ENCODE data around the gene ELMO1.

Gene ELMO1

DNA sequence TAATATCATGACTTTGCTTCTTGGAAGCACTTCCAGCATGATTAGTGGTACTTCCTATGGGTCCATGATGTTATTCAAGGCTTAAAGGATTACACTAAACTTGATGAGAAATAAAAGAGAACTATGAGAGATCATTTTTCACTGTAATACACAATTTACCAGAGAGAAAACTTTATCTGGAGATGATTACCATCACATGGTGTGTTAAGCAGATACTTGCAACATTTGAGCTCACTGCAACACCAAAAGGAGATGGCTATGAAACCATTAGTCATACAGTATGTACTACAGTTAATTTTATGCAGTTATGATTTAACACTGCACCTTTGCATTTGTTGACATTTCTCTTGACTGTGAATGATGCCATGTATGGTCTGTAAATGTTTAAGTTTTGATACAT is 413.0 kb downstream of the ELMO1 start:
- no peak for DNase-seq (ENCODE audit: low read depth in 2 of 2, low spot score in 1 of 2)

DNA sequence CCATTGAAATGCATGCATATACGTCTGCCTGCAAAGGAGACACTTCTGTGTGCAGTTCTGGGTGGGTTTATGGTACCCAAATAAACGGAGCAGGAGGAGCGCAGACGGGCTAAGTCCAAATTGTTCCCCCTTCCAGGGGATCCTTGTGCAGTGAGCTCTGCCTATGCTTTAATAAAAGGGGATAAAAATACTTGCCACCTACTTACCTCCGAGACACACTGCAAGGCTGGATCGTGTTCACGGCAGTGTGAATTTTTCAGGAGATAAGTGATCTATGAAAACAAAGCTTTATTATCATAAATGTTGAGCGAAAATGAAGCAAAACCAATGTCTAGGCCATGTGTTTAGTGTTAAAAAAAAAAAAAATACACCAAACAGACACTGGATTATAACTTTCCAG is 415.5 kb downstream of the ELMO1 start:
- no peak for DNase-seq (ENCODE audit: low read depth in 2 of 2, low spot score in 1 of 2)

DNA sequence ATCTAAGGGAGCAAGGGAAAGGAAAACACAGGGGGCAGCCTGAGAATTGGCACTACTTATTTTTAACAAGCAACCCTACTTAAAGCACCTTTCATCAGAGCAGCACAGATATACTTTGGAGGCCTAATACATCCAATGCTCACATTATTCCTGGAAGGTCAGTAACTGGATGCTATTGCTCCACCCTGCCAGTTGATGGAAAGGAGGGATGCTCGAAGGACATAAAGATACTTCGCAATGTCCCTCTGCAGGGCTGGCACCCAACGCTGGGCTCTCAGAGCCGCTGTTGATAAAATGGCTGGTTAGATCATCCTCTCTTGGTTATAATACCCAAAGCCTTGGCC is 416.4 kb downstream of the ELMO1 start:
- no peak for DNase-seq (ENCODE audit: low read depth in 2 of 2, low spot score in 1 of 2)

DNA sequence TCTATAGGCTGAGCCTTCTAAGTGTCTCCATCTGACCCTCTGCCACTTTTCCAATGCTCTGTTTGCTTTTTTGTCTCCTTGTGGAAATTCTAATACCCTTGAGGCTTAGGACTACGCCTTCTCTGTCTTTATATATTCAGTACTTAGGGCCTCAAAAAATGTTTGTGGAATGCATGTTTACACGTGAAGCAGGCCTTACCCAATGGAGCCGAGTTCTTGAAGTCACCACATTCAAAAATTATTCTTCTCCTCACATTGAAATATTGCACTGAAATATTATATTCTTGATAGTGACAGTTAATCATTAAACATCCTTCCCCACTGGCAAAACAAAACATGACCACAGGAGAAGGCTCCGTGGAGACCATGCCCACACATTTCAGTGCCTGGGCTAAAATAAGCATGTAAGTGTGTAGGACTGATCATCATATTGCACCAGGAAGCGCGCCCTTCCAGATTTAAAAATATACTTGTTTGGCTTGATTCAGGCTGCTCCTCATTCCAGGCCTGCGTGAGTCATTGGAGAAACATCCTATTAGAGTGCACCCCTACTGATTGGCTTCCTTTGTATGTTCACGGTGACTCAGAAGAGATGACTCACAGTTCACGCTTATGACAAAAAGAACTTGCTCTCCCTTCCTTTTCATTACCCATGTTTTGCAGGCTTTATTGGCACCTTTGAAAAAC is 416.9 kb downstream of the ELMO1 start:
- no peak for DNase-seq (ENCODE audit: low read depth in 2 of 2, low spot score in 1 of 2)

DNA sequence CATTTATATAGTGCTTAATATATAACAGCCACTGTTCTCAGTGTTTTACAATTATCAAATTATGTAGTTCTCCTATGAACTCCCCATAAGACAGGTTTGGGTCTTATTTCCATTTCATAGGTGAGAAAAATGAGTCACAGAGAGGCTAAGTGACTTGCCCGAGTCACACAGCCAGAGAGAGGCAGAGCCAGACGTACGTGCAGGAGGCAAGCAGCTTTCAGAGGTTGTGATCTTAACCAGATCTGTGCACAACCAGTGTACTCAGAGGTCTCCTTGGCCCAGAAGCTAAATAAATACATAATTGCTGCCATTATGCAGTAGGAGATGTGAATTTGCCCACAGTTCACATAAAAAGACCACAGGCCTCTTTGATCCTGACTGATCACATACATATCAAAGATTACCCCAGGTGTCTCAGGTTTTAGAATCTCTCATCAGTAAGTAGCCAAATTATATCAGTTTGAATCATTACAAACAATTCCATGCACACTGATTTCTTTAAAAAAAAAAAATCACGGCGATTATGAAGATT is 419.7 kb downstream of the ELMO1 start:
- DNase-seq (ENCODE audit: low read depth in 2 of 2, low spot score in 1 of 2) = no peak

DNA sequence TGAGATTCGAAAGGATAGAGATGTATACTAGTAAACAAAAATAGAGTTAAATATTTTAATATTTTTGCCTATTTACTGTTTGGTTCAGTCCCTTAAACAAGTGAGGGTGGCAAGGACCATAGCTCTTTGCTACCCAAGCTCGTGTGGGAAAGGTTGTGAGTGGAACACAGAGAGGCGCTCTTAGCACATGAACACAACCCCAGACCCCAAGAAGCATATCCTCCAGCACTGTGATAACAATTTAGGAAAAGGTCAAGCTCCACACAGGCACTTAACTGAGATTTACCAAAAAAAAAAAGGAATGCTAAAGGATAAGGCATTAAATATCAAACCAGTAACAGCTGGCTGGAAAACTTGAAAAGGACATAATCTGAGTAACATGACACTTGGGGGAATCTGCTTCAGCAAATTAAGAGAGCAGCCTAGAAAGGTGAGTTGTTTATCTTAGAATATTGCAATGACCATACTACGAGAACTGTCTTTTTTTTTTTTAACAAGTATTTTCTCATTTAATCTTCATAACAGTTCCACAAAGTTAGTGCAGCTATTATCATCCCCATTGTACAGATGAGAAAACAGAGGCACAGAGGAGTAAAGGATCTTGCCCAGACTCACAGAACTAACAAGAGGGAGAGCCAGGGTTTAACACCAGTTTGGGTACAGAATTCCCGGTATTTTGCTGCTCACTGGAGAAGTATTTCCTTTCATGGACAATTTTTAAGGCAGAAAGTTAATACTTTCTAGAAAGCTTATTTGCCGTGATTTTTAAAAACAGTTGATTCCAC is 420.9 kb downstream of the ELMO1 start:
- DNase-seq (ENCODE audit: low read depth in 2 of 2, low spot score in 1 of 2) = no peak

DNA sequence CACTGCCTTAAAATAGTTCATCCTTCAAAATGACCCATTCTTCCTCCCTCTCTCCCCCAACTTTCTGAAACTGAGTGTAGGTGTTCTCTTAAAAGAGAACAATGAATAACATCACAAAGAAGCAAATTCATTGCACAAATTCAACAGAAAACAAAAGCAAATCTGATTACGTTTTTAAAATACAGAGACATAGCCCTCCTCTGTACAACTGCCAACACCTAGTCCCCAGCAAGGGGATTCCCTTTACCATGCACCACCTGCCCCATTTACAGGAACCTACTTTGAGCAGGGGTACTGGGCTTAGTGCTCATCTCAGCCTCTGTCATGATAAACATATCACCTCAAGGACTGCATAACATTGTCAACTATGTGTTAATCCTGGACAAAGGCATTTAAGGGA is 421.6 kb downstream of the ELMO1 start:
- no peak for DNase-seq (ENCODE audit: low read depth in 2 of 2, low spot score in 1 of 2)

DNA sequence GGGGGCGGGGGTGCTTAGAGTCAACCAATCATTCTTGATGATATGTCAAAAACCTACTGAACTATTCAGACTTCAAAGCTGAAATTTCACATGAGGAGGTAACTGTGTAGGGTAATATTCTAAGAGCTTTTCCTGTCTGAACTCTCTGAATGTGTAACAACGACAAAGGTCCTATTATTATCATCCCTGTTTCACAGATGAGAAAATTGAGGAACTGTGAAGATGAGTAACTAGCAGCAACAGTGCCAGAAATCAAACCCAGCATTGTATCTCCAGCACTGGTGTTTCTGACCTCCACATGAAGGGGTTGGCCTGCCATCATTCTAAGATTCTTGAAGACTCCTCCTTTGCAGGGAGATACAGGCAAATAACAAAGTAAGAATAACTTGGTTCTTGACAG is 429.7 kb downstream of the ELMO1 start:
- DNase-seq (ENCODE audit: low read depth in 2 of 2, low spot score in 1 of 2) = no peak

DNA sequence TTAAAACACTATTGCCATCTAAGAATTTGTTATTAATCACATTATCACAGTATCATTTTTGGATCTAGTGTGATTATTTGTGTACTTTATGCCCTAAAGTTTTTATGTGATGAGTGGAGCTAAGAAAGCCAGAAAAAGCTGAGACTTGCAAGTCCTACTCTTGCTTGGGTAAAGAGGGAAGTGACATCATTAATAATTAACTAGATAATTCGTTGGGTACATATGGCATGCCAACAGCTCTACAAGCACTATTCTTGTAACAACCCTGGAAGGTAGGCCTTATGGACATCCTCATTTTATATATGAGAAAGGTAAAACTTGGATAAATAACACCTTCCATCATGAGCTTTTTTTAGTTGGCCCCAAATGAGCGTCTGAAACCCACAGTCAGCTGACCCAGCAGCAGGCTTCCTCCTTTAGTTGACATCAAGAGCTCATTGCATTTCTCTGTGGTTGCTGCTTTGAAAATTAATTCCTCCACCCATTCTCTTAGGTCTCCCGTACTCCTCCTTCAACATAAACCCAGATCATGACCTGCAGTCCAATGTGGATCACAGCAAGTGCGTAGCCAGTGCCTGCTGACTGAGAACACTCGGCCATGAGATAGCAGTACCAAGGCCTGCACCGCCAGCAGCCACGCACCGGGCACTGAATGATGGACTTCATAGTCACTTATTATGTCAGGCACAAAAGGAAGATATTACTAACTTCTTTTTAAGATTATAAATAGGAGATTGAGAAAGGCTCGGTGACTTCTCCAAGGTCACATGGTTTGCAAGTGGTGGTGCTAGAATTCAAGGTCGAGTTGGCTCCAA is 432.4 kb downstream of the ELMO1 start:
- no peak for DNase-seq (ENCODE audit: low read depth in 2 of 2, low spot score in 1 of 2)

DNA sequence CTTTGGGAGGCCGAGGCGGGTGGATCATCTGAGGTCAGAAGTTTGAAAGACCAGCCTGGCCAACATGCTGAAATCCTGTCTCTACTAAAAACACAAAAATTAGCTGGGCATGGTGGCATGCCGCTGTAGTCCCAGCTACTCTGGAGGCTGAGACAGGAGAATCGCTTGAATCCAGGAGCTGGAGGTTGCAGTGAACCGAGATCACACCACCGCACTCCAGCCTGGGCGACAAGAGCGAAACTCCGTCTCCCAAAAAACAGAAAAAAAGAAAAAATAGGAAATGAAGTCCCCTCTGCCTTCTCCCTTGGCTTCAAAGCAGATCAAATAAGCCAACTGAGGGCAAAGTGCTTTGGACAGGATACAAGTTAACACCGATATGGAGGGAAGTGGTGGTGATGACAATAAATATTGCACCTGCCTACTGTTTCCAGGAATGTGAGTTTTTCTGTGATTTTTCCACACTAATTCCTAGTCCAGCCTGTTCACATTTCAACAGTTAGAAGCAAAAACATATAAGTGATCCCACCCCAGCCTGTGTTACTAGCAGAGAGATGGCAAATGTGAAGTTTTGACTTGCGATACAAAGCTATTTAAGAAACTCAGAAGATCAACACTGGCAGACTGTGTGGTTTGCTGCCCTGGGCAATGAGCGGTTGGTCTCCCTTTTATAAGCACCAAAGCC is 433.2 kb downstream of the ELMO1 start:
- no peak for DNase-seq (ENCODE audit: low read depth in 2 of 2, low spot score in 1 of 2)

DNA sequence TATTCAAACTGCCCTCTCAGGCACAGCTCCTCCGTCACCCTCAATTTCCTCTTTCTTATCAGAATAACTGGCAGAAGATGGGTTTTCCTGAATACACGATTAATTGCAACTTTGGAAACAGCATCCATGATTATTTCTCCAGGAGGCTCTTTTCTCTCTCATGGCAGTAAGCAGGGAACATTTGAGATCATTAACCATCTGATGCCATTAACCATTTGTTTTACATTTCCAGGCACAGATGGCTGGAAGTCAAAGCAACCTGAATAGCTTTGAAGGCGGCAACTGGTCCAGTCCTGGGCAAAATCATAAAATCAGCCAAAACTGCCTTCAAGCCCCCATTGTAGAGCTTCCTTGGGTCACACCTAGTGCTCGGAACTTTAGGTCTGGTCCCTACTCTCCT is 434.9 kb downstream of the ELMO1 start:
- no peak for DNase-seq (ENCODE audit: low read depth in 2 of 2, low spot score in 1 of 2)

DNA sequence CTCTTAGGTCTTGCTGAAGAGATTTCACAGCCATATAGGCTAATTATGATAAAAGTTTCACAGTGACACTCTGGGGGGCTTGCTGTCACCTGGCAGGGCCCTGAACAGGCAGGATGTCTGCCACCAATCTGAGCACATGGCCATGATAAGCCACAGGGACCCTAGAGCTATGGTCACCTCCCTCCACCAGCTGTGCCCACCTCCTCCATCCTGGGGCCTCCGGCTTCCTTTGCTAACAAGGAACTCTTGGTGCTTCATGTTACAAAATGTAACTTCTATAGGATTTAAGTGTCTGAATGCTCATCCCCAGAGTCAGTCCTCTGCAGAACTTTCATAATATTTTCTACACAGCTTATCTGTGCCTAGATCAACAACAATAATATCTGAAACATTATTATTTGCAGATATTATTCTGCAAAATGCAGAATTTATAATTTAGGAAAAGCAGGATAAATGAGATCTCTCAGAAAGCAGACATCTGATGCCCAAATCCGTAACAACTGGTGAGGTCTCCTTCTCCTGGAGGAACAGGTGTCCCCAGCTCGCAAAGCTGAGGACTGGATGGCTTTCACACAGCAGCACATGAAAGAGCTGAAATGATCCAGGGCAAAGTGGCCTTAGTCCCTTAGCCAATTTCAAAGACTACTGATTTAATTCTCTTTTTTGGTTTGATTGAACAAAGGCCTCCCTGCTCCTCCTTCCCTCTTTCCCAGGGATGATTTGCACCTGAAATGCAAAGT is 437.3 kb downstream of the ELMO1 start:
- no peak for DNase-seq (ENCODE audit: low read depth in 2 of 2, low spot score in 1 of 2)

DNA sequence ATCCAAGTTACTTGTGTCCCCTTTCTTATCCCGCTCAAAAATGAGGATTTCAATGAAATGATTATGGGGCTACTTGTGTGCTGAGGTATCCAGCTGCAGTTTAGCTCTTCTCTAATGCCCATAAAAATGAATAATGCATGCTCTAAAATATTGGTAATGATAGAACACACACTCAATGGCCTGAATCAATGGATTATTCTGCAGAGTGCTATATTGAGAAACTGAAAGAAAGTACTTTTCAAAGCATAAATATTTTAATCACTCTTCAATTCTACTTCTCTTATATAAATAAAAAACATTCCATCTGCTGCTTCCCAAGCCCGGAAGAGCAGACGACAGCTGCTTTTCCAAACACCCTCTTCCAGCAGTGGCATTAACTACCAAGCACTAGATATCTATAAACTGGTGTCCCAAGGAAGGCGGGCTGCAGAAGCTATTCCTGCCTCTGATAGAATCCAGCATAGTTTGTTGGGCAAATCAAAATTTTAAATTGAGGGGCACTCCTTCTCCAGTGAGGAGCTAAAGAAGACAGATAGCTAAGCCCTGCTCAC is 439.5 kb downstream of the ELMO1 start:
- DNase-seq (ENCODE audit: low read depth in 2 of 2, low spot score in 1 of 2) = no peak

DNA sequence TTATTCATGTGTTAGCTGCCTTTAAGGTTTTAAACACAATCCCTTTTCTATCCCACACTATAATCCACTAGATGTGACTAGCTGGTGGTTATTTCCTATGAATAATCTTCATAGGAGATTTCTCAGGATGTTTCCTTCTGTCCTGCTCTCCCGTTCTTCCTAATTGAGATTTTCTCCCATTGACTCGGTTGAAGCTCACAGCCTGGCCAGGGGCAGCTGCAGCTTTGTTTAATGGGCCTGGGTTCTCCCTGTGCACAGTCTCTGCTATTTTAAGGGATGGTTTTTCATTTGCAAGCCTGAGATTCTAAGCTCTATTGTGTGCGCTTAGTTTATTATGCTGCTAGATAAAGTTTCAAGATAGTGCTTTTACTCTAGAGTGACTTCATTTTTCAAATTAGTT is 441.0 kb downstream of the ELMO1 start:
- no peak for DNase-seq (ENCODE audit: low read depth in 2 of 2, low spot score in 1 of 2)

DNA sequence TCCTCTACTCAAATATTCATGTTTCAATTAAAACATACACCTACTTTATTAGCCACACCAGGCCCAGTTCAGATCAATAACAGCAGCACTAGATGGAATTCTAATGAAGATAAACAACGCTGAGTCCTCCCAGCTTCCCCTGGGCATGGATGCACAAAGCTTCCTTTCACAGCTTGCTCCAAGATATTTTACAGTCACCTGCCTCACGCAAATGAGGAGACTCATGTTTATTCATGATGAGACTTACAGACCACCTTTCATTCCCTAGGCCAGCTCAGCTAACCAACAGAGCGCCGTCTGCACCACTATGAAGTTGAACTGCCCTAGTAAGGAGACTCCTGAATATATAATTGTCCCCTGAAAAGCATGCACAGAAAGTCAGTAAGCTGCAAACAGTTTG is 441.4 kb downstream of the ELMO1 start:
- DNase-seq (ENCODE audit: low read depth in 2 of 2, low spot score in 1 of 2) = no peak

DNA sequence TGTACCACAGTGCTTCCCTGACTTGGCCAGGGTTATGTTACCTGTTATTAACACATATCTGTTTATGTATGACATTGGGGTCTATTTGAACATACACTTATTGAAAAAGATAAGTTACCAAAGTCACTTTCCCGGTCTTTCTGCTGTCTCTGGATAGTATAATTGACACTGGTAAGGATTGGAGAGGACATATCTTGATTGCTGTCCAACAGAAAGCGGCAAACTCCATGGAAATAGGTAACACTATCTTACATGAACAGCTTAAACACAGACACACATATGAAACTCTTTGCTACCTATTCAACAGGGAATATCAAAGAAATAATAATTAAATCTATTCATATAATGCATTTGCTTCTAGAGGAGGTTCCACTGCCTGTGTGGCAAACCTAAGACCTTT is 441.9 kb downstream of the ELMO1 start:
- DNase-seq (ENCODE audit: low read depth in 2 of 2, low spot score in 1 of 2) = no peak

DNA sequence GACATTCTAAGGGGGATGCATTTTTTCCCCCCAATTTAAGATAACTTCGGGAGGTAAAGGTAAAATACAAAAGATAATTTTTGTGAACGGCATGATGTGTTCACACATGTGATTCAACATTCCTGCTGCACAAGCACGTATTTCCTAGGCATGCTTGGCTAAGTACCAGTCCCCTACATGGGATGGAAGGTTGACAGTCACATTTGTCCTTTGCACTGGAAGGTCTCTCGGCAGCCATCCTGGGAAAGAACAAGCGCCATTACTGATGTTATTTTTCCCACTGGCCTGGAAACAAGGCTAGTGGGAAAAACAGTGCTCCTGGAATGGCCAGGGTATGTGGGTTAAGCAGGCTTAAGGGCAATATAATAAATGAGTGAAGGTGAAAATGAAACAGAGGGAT is 448.2 kb downstream of the ELMO1 start:
- no peak for DNase-seq (ENCODE audit: low read depth in 2 of 2, low spot score in 1 of 2)

DNA sequence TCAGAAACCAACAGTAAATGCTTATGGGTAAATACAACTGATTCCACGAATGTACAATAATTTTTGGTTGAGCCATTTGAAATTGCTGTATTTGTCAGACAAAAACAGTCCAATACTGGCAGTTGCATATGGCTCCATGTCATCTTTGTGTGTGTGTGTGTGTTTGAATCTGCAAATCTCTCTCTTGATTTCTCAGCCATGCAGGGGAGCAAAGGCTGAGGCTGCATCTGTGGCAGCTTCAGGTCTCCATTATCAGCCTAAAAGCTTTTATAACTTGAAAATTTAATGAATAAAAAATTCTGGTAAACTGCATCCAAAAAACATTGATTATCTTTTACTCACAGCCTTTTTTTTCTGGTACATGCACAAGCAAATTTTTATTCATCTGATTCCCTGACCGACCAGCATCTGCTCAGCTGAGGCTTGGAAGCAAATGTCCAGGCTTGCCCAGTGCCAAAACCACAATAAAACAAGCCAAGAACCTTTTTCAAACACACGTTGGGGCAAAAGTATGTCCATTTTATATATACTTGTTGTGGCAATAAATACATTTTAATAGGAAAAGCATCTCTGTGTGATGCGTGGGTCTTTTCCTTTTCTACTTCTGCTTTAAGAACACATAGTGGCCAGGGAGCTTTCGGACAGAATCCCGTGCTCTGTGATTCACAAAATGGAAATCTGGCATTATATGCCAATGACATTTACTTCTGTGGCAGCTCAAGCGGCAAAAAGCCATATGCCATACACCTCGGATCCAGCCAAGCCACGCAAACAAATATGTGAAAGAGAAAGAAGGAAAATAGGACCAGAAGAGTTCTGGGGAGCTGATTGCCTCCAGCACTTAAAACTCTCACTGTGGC is 448.8 kb downstream of the ELMO1 start:
- no peak for DNase-seq (ENCODE audit: low read depth in 2 of 2, low spot score in 1 of 2)

DNA sequence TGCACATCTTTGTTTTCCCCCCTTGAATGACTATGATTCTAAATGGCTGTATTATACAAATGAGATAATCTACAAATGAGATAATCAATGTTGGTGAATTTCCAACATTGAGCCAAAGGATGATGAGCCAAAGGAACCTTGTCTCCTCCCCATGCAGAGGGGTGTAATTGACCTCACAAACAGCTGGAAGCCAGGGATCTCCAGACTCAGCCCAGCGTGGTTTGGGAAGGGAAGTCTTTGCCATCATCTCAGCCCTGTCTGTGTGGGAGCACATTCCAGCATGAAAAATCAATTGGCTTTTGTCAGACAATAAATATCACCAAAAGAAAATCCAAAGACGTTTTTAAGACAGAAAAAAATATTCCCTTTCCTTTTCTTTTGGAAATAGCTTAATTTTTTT is 452.9 kb downstream of the ELMO1 start:
- no peak for DNase-seq (ENCODE audit: low read depth in 2 of 2, low spot score in 1 of 2)
